Neural progenitor cell (in vitro differentiated cells): ENCODE results near the gene SLC39A3.
A peak's percentile ranks its signal among the peaks of the same experiment; 100 is the strongest.

Experiments
- CTCF ChIP-seq: fragments of 200-600 bp; sonication (generic); IDR thresholded peaks from 2 replicates; pipeline ENCODE4 v1.5.1; 2017; ENCODE audit warnings: antibody characterized with exemption, mild to moderate bottlenecking
- EZH2 ChIP-seq: fragments of 200-600 bp; sonication (generic); IDR thresholded peaks from 2 replicates; pipeline ENCODE4 v1.6.1; 2017; ENCODE audit warnings: antibody characterized with exemption, mild to moderate bottlenecking, moderate library complexity

GRCh38 chr19:2739602-2740313 is at the start of gene SLC39A3:
- TF ChIP-seq CTCF (no peak), EZH2 (peak; percentile 11)
